ENCODE measurements around the gene KCNK1.
A peak's percentile ranks its signal among the peaks of the same experiment; 100 is the strongest.

The KCNK1 gene

DNA sequence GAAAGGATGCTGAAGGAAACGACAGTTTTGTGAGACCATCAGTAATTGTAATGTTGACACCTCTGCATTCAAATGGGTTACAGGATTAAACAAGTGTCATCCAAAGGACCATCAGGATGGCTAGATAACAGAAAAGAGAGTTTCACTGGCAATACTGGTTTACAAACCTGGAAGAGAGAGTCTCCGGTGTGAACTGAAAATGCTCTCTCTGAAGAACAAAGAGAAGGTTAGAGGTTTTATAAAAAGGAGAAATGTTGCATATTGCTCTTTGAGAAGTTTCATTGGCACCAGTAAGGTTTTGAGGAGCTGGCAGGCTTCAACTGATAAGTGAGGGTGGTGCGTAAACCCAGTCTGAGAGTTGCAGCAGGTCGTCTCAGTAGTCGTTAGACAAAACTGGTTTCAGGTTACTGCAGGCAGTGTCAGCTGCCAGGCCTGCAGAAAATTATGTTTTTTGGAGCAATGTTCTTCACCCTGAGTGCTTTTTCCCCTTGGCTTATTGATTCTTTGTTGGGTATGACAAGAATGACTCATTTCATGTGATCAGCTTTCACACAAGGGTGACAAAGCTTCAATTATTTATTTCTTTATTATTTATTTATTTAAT lies 42.2 kb downstream of the KCNK1 start:
- no peak for DNase-seq (ENCODE audit: low read depth)
- no peak overlapping the region for H3K4me3 ChIP-seq (ENCODE audit: low read length)
- no peak for TF ChIP-seq CTCF (IDR thresholded peaks at IDR 0.05; ENCODE audit: insufficient read depth, low read depth, low read length, missing control alignments)

DNA sequence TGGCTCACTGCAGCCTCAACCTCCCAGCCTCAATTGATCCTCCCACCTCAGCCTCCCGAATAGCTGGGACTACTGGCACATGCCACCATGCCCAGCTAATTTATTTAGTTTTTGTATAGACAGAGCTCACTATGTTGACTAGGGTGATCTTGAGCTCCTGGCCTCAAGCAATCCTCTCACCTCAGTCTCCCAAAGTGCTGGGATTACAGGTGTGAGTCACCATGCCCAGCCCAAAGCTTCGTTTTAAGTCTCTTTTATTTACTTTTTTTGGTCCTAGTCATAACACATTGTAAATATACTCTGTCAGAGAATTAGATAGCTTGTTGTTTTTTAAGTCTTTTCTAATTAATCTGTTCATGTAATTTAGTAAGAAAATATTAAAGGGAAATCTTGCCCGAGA lies 42.8 kb downstream of the KCNK1 start:
- no peak for TF ChIP-seq CTCF (IDR thresholded peaks at IDR 0.05; ENCODE audit: insufficient read depth, low read depth, low read length, missing control alignments)
- DNase-seq (ENCODE audit: low read depth): peak; percentile 59

DNA sequence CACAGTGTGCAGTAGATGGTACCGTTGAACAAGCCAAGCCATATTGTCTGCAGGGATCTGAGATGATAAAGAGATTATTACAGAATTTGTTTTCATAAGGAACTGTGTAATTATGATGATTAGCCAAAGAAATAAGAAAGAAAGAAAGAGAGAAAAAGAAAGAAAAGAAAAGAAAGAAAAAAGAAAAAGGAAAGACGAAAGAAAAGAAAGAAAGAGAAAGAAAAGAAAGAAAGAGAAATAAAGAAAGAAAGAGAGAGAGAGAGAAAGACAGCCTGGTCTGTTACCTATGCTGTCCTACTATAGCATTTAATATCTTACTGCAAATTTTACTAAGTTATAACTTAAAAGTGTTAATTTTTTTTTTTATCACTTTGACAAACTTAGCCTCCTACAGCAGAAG lies 43.6 kb downstream of the KCNK1 start:
- DNase-seq (ENCODE audit: low read depth): no peak
- TF ChIP-seq CTCF (IDR thresholded peaks at IDR 0.05; ENCODE audit: insufficient read depth, low read depth, low read length, missing control alignments): no peak
- no peak overlapping the region for H3K4me3 ChIP-seq (ENCODE audit: low read length)

More for the DNA sequence above, 42.8 kb downstream of the KCNK1 start:
- no peak overlapping the region for H3K4me3 ChIP-seq (ENCODE audit: low read length)

GRCh38 chr1:233659495-233659894 lies 45.6 kb downstream of the KCNK1 start:
- no peak for DNase-seq (ENCODE audit: low read depth)
- H3K4me3 ChIP-seq (ENCODE audit: low read length): no peak overlapping the region
- no peak for TF ChIP-seq CTCF (IDR thresholded peaks at IDR 0.05; ENCODE audit: insufficient read depth, low read depth, low read length, missing control alignments)

GRCh38 chr1:233661376-233662159 lies 47.7 kb downstream of the KCNK1 start:
- H3K4me3 ChIP-seq (ENCODE audit: low read length): no peak overlapping the region
- TF ChIP-seq CTCF (IDR thresholded peaks at IDR 0.05; ENCODE audit: insufficient read depth, low read depth, low read length, missing control alignments): no peak
- no peak for DNase-seq (ENCODE audit: low read depth)

DNA sequence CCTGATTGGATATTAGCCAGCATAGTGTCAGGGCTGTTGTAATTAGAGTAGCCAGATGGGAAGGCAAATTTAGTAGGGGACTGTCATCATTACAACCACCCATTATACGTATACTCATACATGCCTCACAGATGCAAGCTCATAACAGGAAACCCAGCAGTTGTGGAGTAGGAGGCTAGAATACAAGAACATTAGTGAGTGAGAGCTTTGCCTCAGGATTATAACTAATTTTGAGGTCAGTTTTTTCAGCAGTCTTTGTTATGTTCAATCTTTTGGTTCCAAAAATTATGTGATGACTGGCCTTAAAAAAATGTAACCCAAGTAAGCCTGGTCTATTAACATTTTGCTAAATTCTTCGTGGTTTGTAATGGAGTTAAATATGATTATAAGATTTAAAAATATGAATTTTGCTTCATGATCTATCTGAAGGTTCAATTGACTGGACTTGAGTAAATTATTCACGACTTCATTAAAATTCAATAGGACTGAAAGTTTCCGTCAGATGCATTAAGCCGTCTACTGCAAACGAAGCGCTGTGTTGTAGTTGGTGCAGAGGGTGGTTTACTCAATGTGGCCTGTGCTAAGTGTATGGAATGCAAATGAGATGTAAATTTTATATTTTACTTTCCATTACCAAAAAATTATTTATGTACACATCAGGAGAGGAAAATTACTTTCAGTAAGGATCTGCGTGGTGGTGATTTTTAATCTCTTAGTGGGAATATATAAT lies 48.8 kb downstream of the KCNK1 start:
- DNase-seq (ENCODE audit: low read depth): no peak
- no peak overlapping the region for H3K4me3 ChIP-seq (ENCODE audit: low read length)
- no peak for TF ChIP-seq CTCF (IDR thresholded peaks at IDR 0.05; ENCODE audit: insufficient read depth, low read depth, low read length, missing control alignments)
